K562 (cell line): ENCODE results near the gene ATL2. TPM values are rescaled to one million over a fixed set of nuclear protein-coding genes. Genes with fewer than 3 reads are reported as not detected.

ENCODE experiments used
- DEAF1 ChIP-seq: fragments of 450-650 bp; formaldehyde crosslinking; IDR thresholded peaks from 2 replicates; pipeline ENCODE4 v1.4.0; 2020; ENCODE audit warnings: mild to moderate bottlenecking, moderate library complexity
- DIDO1 ChIP-seq: fragments of 450-650 bp; IDR thresholded peaks from 2 replicates; pipeline ENCODE4 v1.6.1; 2016; ENCODE audit warnings: low read depth, missing biosample characterization, missing genetic modification characterization
- KAT2B ChIP-seq: IDR thresholded peaks from one replicate; pipeline ENCODE4 v1.6.1; 2012; ENCODE audit warnings: low read depth, mild to moderate bottlenecking, control low read depth, inconsistent platforms, low read length, moderate library complexity
- MAFG ChIP-seq: fragments of 450-650 bp; conservative IDR thresholded peaks from 2 replicates; pipeline ENCODE4 v1.6.1; 2016; ENCODE audit warnings: missing genetic modification characterization, missing compliant biosample characterization
- PBX2 ChIP-seq, 2 experiments: IDR thresholded peaks in 1 of 2; conservative IDR thresholded peaks in 1 of 2; 2 replicates each; pipeline ENCODE4 v1.6.1; 2016; ENCODE audit warnings: low read depth in 2 of 2, mild to moderate bottlenecking in 1 of 2, missing compliant biosample characterization in 1 of 2, missing genetic modification characterization in 1 of 2, moderate library complexity in 1 of 2
- SP1 ChIP-seq: sonication (generic); formaldehyde crosslinking; IDR thresholded peaks from 2 replicates; pipeline ENCODE4 v1.8.1; 2022; ENCODE audit warnings: mild to moderate bottlenecking, missing genetic modification reagents
- TCF7L2 ChIP-seq: fragments of 150-350 bp; IDR thresholded peaks from 2 replicates; pipeline ENCODE4 v1.6.1; 2016; ENCODE audit warnings: low read depth, mild to moderate bottlenecking, low read length, moderate library complexity
- TRIM25 ChIP-seq: fragments of 450-650 bp; IDR thresholded peaks from 2 replicates; pipeline ENCODE4 v1.7.0; 2016; ENCODE audit warnings: borderline replicate concordance
- polyA plus RNA-seq, 8 experiments: library from polyadenylated mRNA; depleted of rRNA in 4 of 8; stranded (reverse) in 5 of 8; unstranded in 3 of 8; fragments of >200 nt; fragmentation: Nextera tagmentation in 2 of 8; fragmentation: Illumina TruSeq in 1 of 8; extraction: Ambion mirVana in 2 of 8; extraction: Trizol in 1 of 8; gene quantifications; 2 replicates each; pipeline versions ENCODE4 v1.2.1 to v1.2.3, GENCODE V29; 2011 to 2014; ENCODE audit warnings: inconsistent platforms in 1 of 8, missing spikeins in 1 of 8
- total RNA-seq, 7 experiments: library from RNA; depleted of rRNA in 6 of 7; stranded (reverse); fragments of >200 nt in 6 of 7; fragmentation: Illumina TruSeq in 2 of 7; extraction: Trizol in 2 of 7; gene quantifications; 2 replicates each; pipeline versions ENCODE4 v1.2.1 to v1.2.3, GENCODE V29; 2011 to 2021; ENCODE audit warnings: low replicate concordance in 1 of 7

ATL2 gene
- total and polyA plus RNA-seq, 9 of the 15 experiments (the other 6 are each of a cell fraction or from before 2014, with no cell fraction given), result 12.0 to 80.8 (median 70.2) TPM

- TF ChIP-seq DEAF1 (CRISPR knock-in tag) (peak; percentile 94), TRIM25 (no peak), KAT2B (no peak), SP1 (CRISPR knock-in tag) (no peak), MAFG (tag) (peak; percentile 71), PBX2 (CRISPR knock-in tag; IDR thresholded peaks at IDR 0.05; ENCODE audit: low read depth) (no peak), PBX2 (tag; conservative IDR thresholded peaks at IDR 0.05; ENCODE audit: low read depth) (no peak), DIDO1 (no peak), TCF7L2 (no peak)
These were observed 102.5 kb downstream of the ATL2 start (continued) for GRCh38 chr2:38274286-38275276.
